ENCODE results near the gene PRPF31. TPM values are rescaled to one million over a fixed set of nuclear protein-coding genes. Genes with fewer than 3 reads are reported as not detected.

PRPF31 gene
- total RNA-seq, 4 donors from 2014 or later: 24.7 to 50.5 (median 34.9) TPM

DNA sequence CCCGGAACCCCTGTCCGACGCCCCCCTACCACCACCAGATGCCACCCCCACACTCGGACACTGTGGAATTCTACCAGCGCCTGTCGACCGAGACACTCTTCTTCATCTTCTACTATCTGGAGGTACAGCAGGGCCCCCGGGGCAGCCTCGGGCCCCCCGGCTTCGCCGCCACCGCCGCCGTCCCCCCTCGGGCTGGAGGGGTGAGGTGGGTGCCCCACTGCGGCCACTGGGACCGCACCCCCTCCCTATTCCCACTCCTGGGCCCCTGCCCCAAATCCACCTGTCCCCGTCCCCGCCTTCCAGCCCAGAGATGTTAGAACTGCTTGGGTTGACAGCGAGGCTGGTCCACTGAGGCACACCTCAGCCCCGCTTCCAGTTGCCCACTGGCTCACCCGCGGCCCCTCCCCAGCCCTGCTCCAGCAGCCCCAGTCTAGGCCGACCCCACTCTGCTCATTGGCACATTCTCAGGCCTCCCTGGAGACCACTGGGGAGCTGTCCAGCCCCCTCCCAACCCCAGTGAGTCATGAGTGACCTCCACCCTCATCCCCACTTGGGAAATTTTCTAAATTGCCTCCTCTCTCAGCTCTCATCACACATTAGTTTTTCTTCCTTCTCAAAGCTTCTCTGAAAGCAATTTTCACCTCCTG lies 37.4 kb downstream of the PRPF31 start:
- peaks cover 0 to 4% (median under 1%) of the 10 kb centered on the region in 4 donors for H3K4me1 ChIP-seq
- no peak for DNase-seq
- in situ Hi-C loops (cut with MboI; ENCODE audit: low pct_ligation_motif_present in 1 of 4, low pct_unique_long_range_greater_than_20kb in 1 of 4, low sequenced_read_pairs in 3 of 4): no loop called here
- H3K36me3 ChIP-seq: peaks cover 0 to 76% (median 40%) of the 10 kb centered on the region in 4 donors
- H3K27ac ChIP-seq: no peak overlapping the region
- no peaks in the 10 kb centered on the region for H3K27me3 ChIP-seq
- no peak for TF ChIP-seq POLR2AphosphoS5 (IDR thresholded peaks at IDR 0.05)
- no peaks in the 10 kb centered on the region for H3K9me3 ChIP-seq
- intact Hi-C loops (cut with DNase I; ENCODE audit: low total_unique reads): no loop called here
- 60 to 90% methylated on average over 1 to 25 of the region's 25 CpGs for WGBS, 2 donors (ENCODE audit: low coverage in 1 of 2)
- H3K4me3 ChIP-seq: no peak overlapping the region

DNA sequence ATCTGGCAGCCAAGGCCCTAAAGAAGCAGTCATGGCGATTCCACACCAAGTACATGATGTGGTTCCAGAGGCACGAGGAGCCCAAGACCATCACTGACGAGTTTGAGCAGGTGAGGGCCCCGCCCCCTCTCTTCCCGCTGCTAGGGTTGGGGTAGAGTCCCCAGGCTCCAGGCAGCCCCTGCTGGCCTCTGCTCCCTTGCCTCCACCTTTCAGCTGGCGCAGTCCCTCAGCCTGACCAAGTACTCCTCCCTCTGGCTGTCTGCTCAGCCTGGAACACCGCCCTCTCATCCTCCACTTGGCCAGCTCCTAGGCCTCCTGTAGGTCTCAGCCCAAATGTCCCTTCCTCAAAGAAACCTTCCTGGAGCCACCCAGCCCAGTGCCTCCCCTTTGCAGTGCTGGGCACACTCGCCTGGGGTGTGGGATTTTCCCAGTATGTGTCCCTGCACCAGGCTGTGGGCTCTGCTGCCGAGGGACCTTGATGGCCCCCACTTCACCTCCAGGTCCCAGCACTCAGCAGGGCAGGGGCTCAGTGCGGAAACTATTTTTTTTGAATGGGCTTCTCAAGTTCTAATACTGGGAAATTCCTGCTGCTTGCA lies 38.3 kb downstream of the PRPF31 start:
- Histone ChIP-seq H3K4me1 (peaks cover 7 to 12% (median 9%) of the 10 kb centered on the region in 4 donors), H3K4me3 (no peak overlapping the region), H3K27ac (no peak overlapping the region), H3K27me3 (no peaks in the 10 kb centered on the region), H3K9me3 (no peaks in the 10 kb centered on the region), H3K36me3 (peaks cover 0 to 76% (median 35%) of the 10 kb centered on the region in 4 donors)
- WGBS, 2 donors (ENCODE audit: low coverage in 1 of 2): 87% methylated on average over 9 of the region's 10 CpGs; no CpG with 5 or more reads in 1 of the 2 donors
- no peak for TF ChIP-seq POLR2AphosphoS5 (IDR thresholded peaks at IDR 0.05)
- TF ChIP-seq EP300 (IDR thresholded peaks at IDR 0.05; ENCODE audit: low read depth): no peak
- no peak for TF ChIP-seq POLR2A (IDR thresholded peaks at IDR 0.05)
- TF ChIP-seq, protein P1, sequence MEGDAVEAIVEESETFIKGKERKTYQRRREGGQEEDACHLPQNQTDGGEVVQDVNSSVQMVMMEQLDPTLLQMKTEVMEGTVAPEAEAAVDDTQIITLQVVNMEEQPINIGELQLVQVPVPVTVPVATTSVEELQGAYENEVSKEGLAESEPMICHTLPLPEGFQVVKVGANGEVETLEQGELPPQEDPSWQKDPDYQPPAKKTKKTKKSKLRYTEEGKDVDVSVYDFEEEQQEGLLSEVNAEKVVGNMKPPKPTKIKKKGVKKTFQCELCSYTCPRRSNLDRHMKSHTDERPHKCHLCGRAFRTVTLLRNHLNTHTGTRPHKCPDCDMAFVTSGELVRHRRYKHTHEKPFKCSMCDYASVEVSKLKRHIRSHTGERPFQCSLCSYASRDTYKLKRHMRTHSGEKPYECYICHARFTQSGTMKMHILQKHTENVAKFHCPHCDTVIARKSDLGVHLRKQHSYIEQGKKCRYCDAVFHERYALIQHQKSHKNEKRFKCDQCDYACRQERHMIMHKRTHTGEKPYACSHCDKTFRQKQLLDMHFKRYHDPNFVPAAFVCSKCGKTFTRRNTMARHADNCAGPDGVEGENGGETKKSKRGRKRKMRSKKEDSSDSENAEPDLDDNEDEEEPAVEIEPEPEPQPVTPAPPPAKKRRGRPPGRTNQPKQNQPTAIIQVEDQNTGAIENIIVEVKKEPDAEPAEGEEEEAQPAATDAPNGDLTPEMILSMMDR (IDR thresholded peaks at IDR 0.05): no peak
- intact Hi-C loops (cut with DNase I; ENCODE audit: low total_unique reads) (no loop called here), in situ Hi-C loops (cut with MboI; ENCODE audit: low pct_ligation_motif_present in 1 of 4, low pct_unique_long_range_greater_than_20kb in 1 of 4, low sequenced_read_pairs in 3 of 4) (no loop called here)
- DNase-seq: peak; percentile 7

DNA sequence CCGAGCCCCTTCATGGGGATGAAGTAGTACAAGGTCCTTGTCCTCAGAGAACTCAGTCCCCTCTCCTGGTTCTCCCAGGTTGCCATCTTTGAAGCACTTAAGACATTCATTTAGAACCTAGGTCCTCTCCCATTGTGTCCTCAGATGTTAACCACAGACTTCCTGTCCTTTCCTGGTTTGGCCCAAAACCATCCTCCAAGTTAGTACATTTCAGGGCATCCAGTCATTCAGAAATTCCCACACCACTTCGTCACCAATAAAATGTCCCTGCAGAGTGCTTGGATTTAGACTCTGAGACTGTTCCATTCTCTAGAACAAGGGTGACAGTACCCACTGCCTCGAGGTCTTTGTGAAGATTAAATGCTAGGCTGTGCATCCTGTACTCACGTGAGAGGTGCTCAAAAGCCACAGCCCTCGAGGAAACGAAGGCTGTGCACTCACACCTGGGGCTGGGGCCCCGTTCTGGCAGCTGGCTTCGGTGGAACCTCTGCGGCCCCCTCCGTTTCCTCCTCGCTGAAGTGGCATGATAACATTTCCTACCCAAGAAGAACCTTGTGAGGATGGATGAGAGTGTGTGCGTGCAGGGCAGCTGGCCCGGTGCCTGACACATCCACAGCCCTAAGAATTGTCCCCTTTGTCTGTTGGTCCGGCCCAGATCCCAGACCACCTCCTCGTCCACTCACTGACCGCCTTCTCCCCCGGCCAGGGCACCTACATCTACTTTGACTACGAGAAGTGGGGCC lies 39.2 kb downstream of the PRPF31 start:
- H3K27me3 ChIP-seq: no peaks in the 10 kb centered on the region
- peaks cover 0 to 71% (median 31%) of the 10 kb centered on the region in 4 donors for H3K36me3 ChIP-seq
- intact Hi-C loops (cut with DNase I; ENCODE audit: low total_unique reads): no loop called here
- 68 to 92% methylated on average over 1 to 18 of the region's 18 CpGs for WGBS, 2 donors (ENCODE audit: low coverage in 1 of 2)
- in situ Hi-C loops (cut with MboI; ENCODE audit: low pct_ligation_motif_present in 1 of 4, low pct_unique_long_range_greater_than_20kb in 1 of 4, low sequenced_read_pairs in 3 of 4): no loop called here
- H3K9me3 ChIP-seq: no peaks in the 10 kb centered on the region
- no peak overlapping the region for H3K4me3 ChIP-seq
- H3K4me1 ChIP-seq: peaks cover 8 to 14% (median 10%) of the 10 kb centered on the region in 4 donors
- H3K27ac ChIP-seq: no peak overlapping the region
- no peak for DNase-seq
- no peak for TF ChIP-seq POLR2A (IDR thresholded peaks at IDR 0.05)
- TF ChIP-seq EP300 (IDR thresholded peaks at IDR 0.05; ENCODE audit: low read depth): no peak
- TF ChIP-seq POLR2AphosphoS5 (IDR thresholded peaks at IDR 0.05): no peak
- TF ChIP-seq, protein P1 (IDR thresholded peaks at IDR 0.05): no peak

DNA sequence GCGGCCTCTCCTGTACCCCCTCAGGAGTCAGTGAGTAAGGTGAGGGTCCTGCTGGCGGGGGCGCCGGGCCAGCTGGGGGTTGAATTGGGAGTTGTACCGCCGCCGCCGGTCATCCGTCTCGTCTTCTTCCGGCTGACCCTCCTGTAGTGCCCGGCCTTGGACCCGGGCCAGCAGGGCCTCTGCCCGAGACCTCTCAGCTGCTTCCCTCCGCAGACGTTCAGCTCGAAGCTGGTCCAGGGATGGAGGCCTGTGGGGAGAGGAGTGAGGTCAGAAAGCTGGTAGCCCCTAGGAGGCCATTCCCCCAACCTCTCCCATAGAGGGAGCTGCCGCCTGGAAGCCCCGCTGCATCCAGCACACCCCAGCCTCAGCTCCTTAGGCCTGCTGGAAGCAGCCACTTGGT lies 40.1 kb downstream of the PRPF31 start:
- intact Hi-C loops (cut with DNase I; ENCODE audit: low total_unique reads) (no loop called here), in situ Hi-C loops (cut with MboI; ENCODE audit: low pct_ligation_motif_present in 1 of 4, low pct_unique_long_range_greater_than_20kb in 1 of 4, low sequenced_read_pairs in 3 of 4) (no loop called here)
- H3K27ac ChIP-seq: no peak overlapping the region
- no peak overlapping the region for H3K4me3 ChIP-seq
- no peaks in the 10 kb centered on the region for H3K9me3 ChIP-seq
- peaks cover 0 to 66% (median 28%) of the 10 kb centered on the region in 4 donors for H3K36me3 ChIP-seq
- H3K27me3 ChIP-seq: no peaks in the 10 kb centered on the region
- no peak for DNase-seq
- WGBS, 2 donors (ENCODE audit: low coverage in 1 of 2): 82% methylated on average over 19 of the region's 19 CpGs; no CpG with 5 or more reads in 1 of the 2 donors
- peaks cover 14 to 21% (median 17%) of the 10 kb centered on the region in 4 donors for H3K4me1 ChIP-seq
- TF ChIP-seq, protein P1 (IDR thresholded peaks at IDR 0.05): no peak
- no peak for TF ChIP-seq POLR2AphosphoS5 (IDR thresholded peaks at IDR 0.05)
- TF ChIP-seq POLR2A (IDR thresholded peaks at IDR 0.05): no peak
- TF ChIP-seq EP300 (IDR thresholded peaks at IDR 0.05; ENCODE audit: low read depth): no peak
